HepG2 (cell line): Measurements from ENCODE around the gene TCEANC2. TPM values are rescaled to one million over a fixed set of nuclear protein-coding genes. Genes with fewer than 3 reads are reported as not detected.
A peak's percentile ranks its signal among the peaks of the same experiment; 100 is the strongest.

ENCODE experiments used
- CBX2 ChIP-seq, 2 experiments: fragments of 200-600 bp in 1 of 2; sonication (generic); formaldehyde crosslinking in 1 of 2; IDR thresholded peaks; 2 replicates each; pipeline versions ENCODE4 v1.7.0 to v1.8.1; 2018 to 2022; ENCODE audit warnings: low read depth in 2 of 2, low read length in 1 of 2, mild to moderate bottlenecking in 1 of 2, missing genetic modification reagents in 1 of 2
- ELK4 ChIP-seq: sonication (generic); formaldehyde crosslinking; IDR thresholded peaks from 2 replicates; pipeline ENCODE4 v1.9.0; 2021; ENCODE audit warnings: missing genetic modification reagents, borderline replicate concordance
- ETV5 ChIP-seq: IDR thresholded peaks from 2 replicates; pipeline ENCODE4 v1.6.1; 2018; ENCODE audit warnings: missing biosample characterization, missing genetic modification reagents, inconsistent platforms, borderline replicate concordance
- GFI1 ChIP-seq: sonication (generic); formaldehyde crosslinking; IDR thresholded peaks from 2 replicates; pipeline ENCODE4 v1.5.0; 2020; ENCODE audit warnings: missing genetic modification reagents, mild to moderate bottlenecking, borderline replicate concordance
- HDAC2 ChIP-seq: sonication (generic); formaldehyde crosslinking; IDR thresholded peaks from 2 replicates; pipeline ENCODE4 v1.4.0; 2020; ENCODE audit warnings: missing genetic modification reagents
- JUND ChIP-seq: sonication (generic); formaldehyde crosslinking; IDR thresholded peaks from 2 replicates; pipeline ENCODE4 v1.8.0; 2022; ENCODE audit warnings: mild to moderate bottlenecking, missing genetic modification reagents
- MAF1 ChIP-seq: sonication (generic); formaldehyde crosslinking; IDR thresholded peaks from 2 replicates; pipeline ENCODE4 v1.5.0; 2020; ENCODE audit warnings: missing genetic modification reagents, borderline replicate concordance
- MED8 ChIP-seq: sonication (generic); formaldehyde crosslinking; IDR thresholded peaks from 2 replicates; pipeline ENCODE4 v1.8.1; 2023; ENCODE audit warnings: mild to moderate bottlenecking, missing genetic modification reagents; ENCODE audit not compliant: insufficient replicate concordance
- NFIB ChIP-seq: sonication (generic); formaldehyde crosslinking; IDR thresholded peaks from 2 replicates; pipeline ENCODE4 v1.9.0; 2021; ENCODE audit warnings: missing genetic modification reagents, mild to moderate bottlenecking, borderline replicate concordance
- PHF20 ChIP-seq: sonication (generic); formaldehyde crosslinking; IDR thresholded peaks from 2 replicates; pipeline ENCODE4 v1.5.0; 2020; ENCODE audit warnings: mild to moderate bottlenecking, missing genetic modification reagents
- PLSCR1 ChIP-seq: sonication (generic); formaldehyde crosslinking; IDR thresholded peaks from 2 replicates; pipeline ENCODE4 v1.5.0; 2020; ENCODE audit warnings: missing genetic modification reagents, mild to moderate bottlenecking, borderline replicate concordance
- SMAD1 ChIP-seq: sonication (generic); formaldehyde crosslinking; IDR thresholded peaks from 2 replicates; pipeline ENCODE4 v1.4.0; 2020; ENCODE audit warnings: missing genetic modification reagents, low read depth, mild to moderate bottlenecking, borderline replicate concordance
- ZNF274 ChIP-seq: sonication (generic); formaldehyde crosslinking; IDR thresholded peaks from 2 replicates; pipeline ENCODE4 v1.5.1; 2020; ENCODE audit warnings: mild to moderate bottlenecking, missing genetic modification reagents
- ZNF362 ChIP-seq: sonication (generic); formaldehyde crosslinking; IDR thresholded peaks from 2 replicates; pipeline ENCODE4 v1.4.0; 2020; ENCODE audit warnings: missing genetic modification reagents, mild to moderate bottlenecking, borderline replicate concordance
- ZNF777 ChIP-seq: sonication (generic); formaldehyde crosslinking; IDR thresholded peaks from 2 replicates; pipeline ENCODE4 v1.4.0; 2020; ENCODE audit warnings: missing genetic modification reagents
- polyA plus RNA-seq, 8 experiments: library from polyadenylated mRNA; depleted of rRNA in 3 of 8; stranded (reverse) in 7 of 8; unstranded in 1 of 8; fragments of >200 nt; fragmentation: Illumina TruSeq in 4 of 8; extraction: Trizol in 4 of 8; gene quantifications; 2 replicates each; pipeline versions ENCODE4 v1.2.1 to v1.2.3, GENCODE V29; 2011 to 2016; ENCODE audit warnings: low read depth in 4 of 8, missing spikeins in 1 of 8, mixed read lengths in 1 of 8; ENCODE audit not compliant: insufficient read depth in 1 of 8
- total RNA-seq, 5 experiments: library from RNA; depleted of rRNA; stranded (reverse); fragments of >200 nt; fragmentation: Illumina TruSeq; extraction: Trizol; gene quantifications; 2 replicates each; pipeline ENCODE4 v1.2.3, GENCODE V29; 2016; ENCODE audit warnings: low read depth in 1 of 5
- TF ChIP-seq, protein P1 (sequence below): sonication (generic); formaldehyde crosslinking; IDR thresholded peaks from 2 replicates; pipeline ENCODE4 v1.4.0; 2020; ENCODE audit warnings: missing genetic modification reagents
- TF ChIP-seq, protein P2 (sequence below): IDR thresholded peaks from 2 replicates; pipeline ENCODE4 v1.6.1; 2016; ENCODE audit warnings: low read depth
- TF ChIP-seq, protein P3 (sequence below): sonication (generic); formaldehyde crosslinking; IDR thresholded peaks from 2 replicates; pipeline ENCODE4 v1.8.1; 2023; ENCODE audit warnings: mild to moderate bottlenecking, inconsistent platforms, moderate library complexity, missing genetic modification reagents, borderline replicate concordance

The TCEANC2 gene
- total and polyA plus RNA-seq, 2 of the 13 experiments (the other 11 are each of a cell fraction or from before 2014, with no cell fraction given), result 3.8 to 5.0 TPM

- TF ChIP-seq, protein P1, sequence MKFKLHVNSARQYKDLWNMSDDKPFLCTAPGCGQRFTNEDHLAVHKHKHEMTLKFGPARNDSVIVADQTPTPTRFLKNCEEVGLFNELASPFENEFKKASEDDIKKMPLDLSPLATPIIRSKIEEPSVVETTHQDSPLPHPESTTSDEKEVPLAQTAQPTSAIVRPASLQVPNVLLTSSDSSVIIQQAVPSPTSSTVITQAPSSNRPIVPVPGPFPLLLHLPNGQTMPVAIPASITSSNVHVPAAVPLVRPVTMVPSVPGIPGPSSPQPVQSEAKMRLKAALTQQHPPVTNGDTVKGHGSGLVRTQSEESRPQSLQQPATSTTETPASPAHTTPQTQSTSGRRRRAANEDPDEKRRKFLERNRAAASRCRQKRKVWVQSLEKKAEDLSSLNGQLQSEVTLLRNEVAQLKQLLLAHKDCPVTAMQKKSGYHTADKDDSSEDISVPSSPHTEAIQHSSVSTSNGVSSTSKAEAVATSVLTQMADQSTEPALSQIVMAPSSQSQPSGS (CRISPR knock-in tag), result 0 out of 2 replicates have a peak, but pooled peaks have one; percentile 36
- TF ChIP-seq ETV5 (CRISPR knock-in tag) (0 out of 2 replicates have a peak, but pooled peaks have one; percentile 19), ZNF777 (no peak), GFI1 (no peak), MAF1 (CRISPR knock-in tag) (no peak), NFIB (CRISPR knock-in tag) (no peak), ELK4 (no peak), CBX2 (IDR thresholded peaks at IDR 0.05; ENCODE audit: low read depth, low read length) (no peak), CBX2 (CRISPR knock-in tag; IDR thresholded peaks at IDR 0.05; ENCODE audit: low read depth) (no peak), HDAC2 (0 out of 2 replicates have a peak, but pooled peaks have one; percentile 24), PLSCR1 (no peak), ZNF362 (CRISPR knock-in tag) (no peak), PHF20 (CRISPR knock-in tag) (no peak), SMAD1 (CRISPR knock-in tag) (no peak), ZNF274 (CRISPR knock-in tag) (no peak), MED8 (CRISPR knock-in tag) (no peak), JUND (CRISPR knock-in tag) (no peak)
- TF ChIP-seq, protein P2, sequence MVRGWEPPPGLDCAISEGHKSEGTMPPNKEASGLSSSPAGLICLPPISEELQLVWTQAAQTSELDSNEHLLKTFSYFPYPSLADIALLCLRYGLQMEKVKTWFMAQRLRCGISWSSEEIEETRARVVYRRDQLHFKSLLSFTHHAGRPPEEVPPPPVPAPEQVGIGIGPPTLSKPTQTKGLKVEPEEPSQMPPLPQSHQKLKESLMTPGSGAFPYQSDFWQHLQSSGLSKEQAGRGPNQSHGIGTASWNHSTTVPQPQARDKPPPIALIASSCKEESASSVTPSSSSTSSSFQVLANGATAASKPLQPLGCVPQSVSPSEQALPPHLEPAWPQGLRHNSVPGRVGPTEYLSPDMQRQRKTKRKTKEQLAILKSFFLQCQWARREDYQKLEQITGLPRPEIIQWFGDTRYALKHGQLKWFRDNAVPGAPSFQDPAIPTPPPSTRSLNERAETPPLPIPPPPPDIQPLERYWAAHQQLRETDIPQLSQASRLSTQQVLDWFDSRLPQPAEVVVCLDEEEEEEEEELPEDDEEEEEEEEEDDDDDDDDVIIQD, result no peak
- TF ChIP-seq, protein P3, sequence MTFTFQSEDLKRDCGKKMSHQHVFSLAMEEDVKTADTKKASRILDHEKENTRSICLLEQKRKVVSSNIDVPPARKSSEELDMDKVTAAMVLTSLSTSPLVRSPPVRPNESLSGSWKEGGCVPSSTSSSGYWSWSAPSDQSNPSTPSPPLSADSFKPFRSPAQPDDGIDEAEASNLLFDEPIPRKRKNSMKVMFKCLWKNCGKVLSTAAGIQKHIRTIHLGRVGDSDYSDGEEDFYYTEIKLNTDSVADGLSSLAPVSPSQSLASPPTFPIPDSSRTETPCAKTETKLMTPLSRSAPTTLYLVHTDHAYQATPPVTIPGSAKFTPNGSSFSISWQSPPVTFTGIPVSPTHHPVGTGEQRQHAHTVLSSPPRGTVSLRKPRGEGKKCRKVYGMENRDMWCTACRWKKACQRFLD (CRISPR knock-in tag), result no peak
Measured at GRCh38 chr1:54153535-54154439, 100.4 kb downstream of the TCEANC2 start (continued).
